Gastrocnemius medialis (tissue), 4 donors: ENCODE data around the gene PRDM15. TPM values are rescaled to one million over a fixed set of nuclear protein-coding genes. Genes with fewer than 3 reads are reported as not detected.

Experiments
- ATAC-seq, 2 donors: fragments of 150-250 bp; one replicate each; pipeline ENCODE4 v1.9.1; 2016
- DNase-seq, 2 donors: peaks; one replicate each; pipeline ENCODE4 v3.0.0-alpha.2; 2019
- H3K27ac ChIP-seq, 4 donors: fragments of 200-600 bp; sonication (generic); 1 replicate in 1 of 4; 2 replicates in 3 of 4; pipeline ENCODE4 v1.5.1; 2016 to 2018; ENCODE audit warnings: mild to moderate bottlenecking in 2 of 4, moderate library complexity in 1 of 4
- H3K27me3 ChIP-seq, 3 donors: fragments of 200-600 bp; sonication (generic) in 2 of 3; 1 replicate in 1 of 3; 2 replicates in 2 of 3; pipeline versions ENCODE4 v1.5.1 to v1.6.0; 2016 to 2019; ENCODE audit warnings: mild to moderate bottlenecking in 1 of 3, moderate library complexity in 1 of 3
- H3K36me3 ChIP-seq, 2 donors: fragments of 200-600 bp; sonication (generic) in 1 of 2; one replicate each; pipeline ENCODE4 v1.5.1; 2017 to 2018
- H3K4me1 ChIP-seq, 2 donors: fragments of 200-600 bp; sonication (generic) in 1 of 2; one replicate each; pipeline ENCODE4 v1.5.1; 2016 to 2017; ENCODE audit warnings: mild to moderate bottlenecking in 2 of 2
- H3K4me3 ChIP-seq, 4 donors: fragments of 200-600 bp; sonication (generic) in 3 of 4; 1 replicate in 1 of 4; 2 replicates in 3 of 4; pipeline ENCODE4 v1.5.1; 2016 to 2019; ENCODE audit warnings: mild to moderate bottlenecking in 2 of 4
- H3K9me3 ChIP-seq, 3 donors: fragments of 200-600 bp; sonication (generic) in 2 of 3; 1 replicate in 1 of 3; 2 replicates in 2 of 3; pipeline ENCODE4 v1.5.1; 2016 to 2019
- CTCF ChIP-seq, 5 experiments: fragments of 450-650 bp in 3 of 5; fragments of 200-600 bp in 2 of 5; sonication (generic) in 2 of 5; IDR thresholded peaks in 4 of 5; conservative IDR thresholded peaks in 1 of 5; 1 replicate in 4 of 5; 2 replicates in 1 of 5; pipeline ENCODE4 v1.5.1; 2016 to 2019; ENCODE audit warnings: antibody characterized with exemption in 5 of 5, mild to moderate bottlenecking in 3 of 5, moderate library complexity in 3 of 5
- POLR2A ChIP-seq, 2 donors: fragments of 450-650 bp; IDR thresholded peaks; one replicate each; pipeline ENCODE4 v1.6.1; 2017; ENCODE audit warnings: antibody characterized with exemption in 2 of 2, mild to moderate bottlenecking in 2 of 2, moderate library complexity in 2 of 2
- in situ Hi-C, 4 donors: fragments of 200-750 bp; cut with MboI; loops; one replicate each; pipeline versions ENCODE4 v1.15.0 to v1.8.0; 2017; ENCODE audit warnings: low sequenced_read_pairs in 4 of 4
- intact Hi-C: fragments of 100-400 bp; cut with DNase I; formaldehyde crosslinking; loops from one replicate; pipeline ENCODE4 v1.15.1; 2023; ENCODE audit warnings: low total_unique reads
- total RNA-seq, 4 donors: library from RNA; depleted of rRNA; stranded (reverse); fragments of >200 nt; gene quantifications; one replicate each; pipeline versions ENCODE4 v1.1.0 to v1.2.3, GENCODE V29; 2016

PRDM15 gene
- total RNA-seq, 4 donors from 2014 or later: 4.4 to 13.6 (median 5.4) TPM

DNA sequence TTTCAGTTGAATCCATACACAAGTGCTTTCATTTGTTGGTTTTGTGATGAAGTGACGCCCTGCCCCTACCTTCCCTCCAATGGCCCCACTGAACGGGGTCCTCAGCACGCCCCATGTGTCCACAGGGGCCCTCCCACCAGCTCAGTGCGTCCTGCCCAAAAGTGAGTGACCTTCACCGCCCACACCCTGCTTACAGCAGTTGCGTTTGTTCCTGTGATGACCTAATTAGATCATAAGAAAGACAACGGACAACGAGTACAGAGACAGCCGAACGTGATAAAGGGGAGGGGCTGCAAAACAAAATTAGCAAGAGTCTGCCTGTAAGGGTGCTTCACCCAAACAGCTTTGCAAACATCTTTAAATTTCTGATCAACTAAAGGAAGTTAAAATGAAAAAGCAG, 74.1 kb downstream of the PRDM15 start:
- Histone ChIP-seq H3K36me3 (peaks cover 0 to 22% of the 10 kb centered on the region in 2 donors), H3K27me3 (no peaks in the 10 kb centered on the region), H3K4me1 (peaks cover 7 to 10% of the 10 kb centered on the region in 2 donors), H3K9me3 (no peaks in the 10 kb centered on the region), H3K27ac (no peak overlapping the region), H3K4me3 (no peak overlapping the region)
- in situ Hi-C loops: loop anchor here in 1 of 4 donors (25.0 kb wide), 1 partner anchor 307 kb away; no protein-coding TSS in a partner anchor
- no peak for TF ChIP-seq CTCF (IDR thresholded peaks at IDR 0.05 in 4 of 5, conservative IDR thresholded peaks at IDR 0.05 in 1 of 5)
- DNase-seq (no peak), ATAC-seq (no peak)
- intact Hi-C loops: no loop called here

- TF ChIP-seq CTCF (IDR thresholded peaks at IDR 0.05 in 4 of 5, conservative IDR thresholded peaks at IDR 0.05 in 1 of 5) (no peak), POLR2A (IDR thresholded peaks at IDR 0.05) (no peak)
- DNase-seq (no peak), ATAC-seq (no peak)
- H3K27me3 ChIP-seq: no peaks in the 10 kb centered on the region
- peaks cover 7 to 10% of the 10 kb centered on the region in 2 donors for H3K4me1 ChIP-seq
- H3K9me3 ChIP-seq: no peaks in the 10 kb centered on the region
- H3K4me3 ChIP-seq: no peak overlapping the region
- intact Hi-C loops (no loop called here), in situ Hi-C loops (loop anchor here in 1 of 4 donors (25.0 kb wide), 1 partner anchor 308 kb away; no protein-coding TSS in a partner anchor)
- H3K27ac ChIP-seq: no peak overlapping the region
- H3K36me3 ChIP-seq: peaks cover 0 to 22% of the 10 kb centered on the region in 2 donors
Observed at GRCh38 chr21:41804381-41804780, 74.8 kb downstream of the PRDM15 start.

GRCh38 chr21:41803316-41803715, 75.8 kb downstream of the PRDM15 start:
- peaks cover 0 to 26% of the 10 kb centered on the region in 2 donors for H3K36me3 ChIP-seq
- H3K4me1 ChIP-seq: peaks cover 7 to 10% of the 10 kb centered on the region in 2 donors
- H3K4me3 ChIP-seq: no peak overlapping the region
- TF ChIP-seq CTCF (IDR thresholded peaks at IDR 0.05 in 4 of 5, conservative IDR thresholded peaks at IDR 0.05 in 1 of 5): no peak
- no peak for TF ChIP-seq POLR2A (IDR thresholded peaks at IDR 0.05)
- DNase-seq (no peak), ATAC-seq (no peak)
- in situ Hi-C loops (loop anchor here in 1 of 4 donors (25.0 kb wide), 1 partner anchor 309 kb away; no protein-coding TSS in a partner anchor), intact Hi-C loops (no loop called here)
- H3K27ac ChIP-seq: no peak overlapping the region
- no peaks in the 10 kb centered on the region for H3K9me3 ChIP-seq
- H3K27me3 ChIP-seq: no peaks in the 10 kb centered on the region

GRCh38 chr21:41802684-41803083, 76.5 kb downstream of the PRDM15 start:
- H3K27me3 ChIP-seq: no peaks in the 10 kb centered on the region
- H3K36me3 ChIP-seq: peaks cover 0 to 26% of the 10 kb centered on the region in 2 donors
- in situ Hi-C loops (loop anchor here in 1 of 4 donors (25.0 kb wide), 1 partner anchor 310 kb away; no protein-coding TSS in a partner anchor), intact Hi-C loops (no loop called here)
- H3K9me3 ChIP-seq: no peaks in the 10 kb centered on the region
- ATAC-seq (peak; percentile 82 to 87), DNase-seq (peak; percentile 59 to 78)
- H3K4me3 ChIP-seq: peak overlapping the region in 1 of 4 donors; percentile 15
- peaks cover 7 to 10% of the 10 kb centered on the region in 2 donors for H3K4me1 ChIP-seq
- H3K27ac ChIP-seq: peak overlapping the region in 1 of 4 donors; percentile 15
- TF ChIP-seq POLR2A (IDR thresholded peaks at IDR 0.05) (no peak), CTCF (IDR thresholded peaks at IDR 0.05 in 4 of 5, conservative IDR thresholded peaks at IDR 0.05 in 1 of 5) (no peak)

DNA sequence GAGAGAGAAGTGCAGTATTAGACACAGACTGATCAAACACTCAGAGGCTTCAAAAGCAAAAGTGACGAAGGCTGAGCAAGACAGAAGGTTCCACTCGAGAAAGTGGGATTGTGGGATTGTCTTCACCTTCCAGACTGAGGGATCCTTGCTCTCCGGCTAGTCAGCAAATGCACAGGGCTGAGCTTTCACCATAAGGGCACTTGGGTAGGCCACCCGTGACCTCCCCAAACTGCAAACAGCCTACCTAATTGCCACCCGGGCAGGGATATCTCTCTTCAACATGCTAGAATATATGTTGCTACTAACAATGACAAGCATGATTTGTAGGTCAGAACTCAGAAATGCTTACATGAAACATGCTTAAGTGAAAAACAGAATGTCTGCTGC, 77.0 kb downstream of the PRDM15 start:
- TF ChIP-seq CTCF (IDR thresholded peaks at IDR 0.05 in 4 of 5, conservative IDR thresholded peaks at IDR 0.05 in 1 of 5): no peak
- TF ChIP-seq POLR2A (IDR thresholded peaks at IDR 0.05): no peak
- Histone ChIP-seq H3K36me3 (peaks cover 0 to 26% of the 10 kb centered on the region in 2 donors), H3K9me3 (no peaks in the 10 kb centered on the region), H3K27ac (no peak overlapping the region), H3K4me1 (peaks cover 7 to 10% of the 10 kb centered on the region in 2 donors), H3K27me3 (no peaks in the 10 kb centered on the region), H3K4me3 (no peak overlapping the region)
- in situ Hi-C loops: loop anchor here in 1 of 4 donors (25.0 kb wide), 1 partner anchor 310 kb away; no protein-coding TSS in a partner anchor
- ATAC-seq (no peak), DNase-seq (no peak)
- intact Hi-C loops: no loop called here
